ENCODE results near the gene FAM107B. TPM values are rescaled to one million over a fixed set of nuclear protein-coding genes. Genes with fewer than 3 reads are reported as not detected.

Gene FAM107B
- total RNA-seq, 6 donors from 2014 or later = 44.0 to 136 (median 77.0) TPM

DNA sequence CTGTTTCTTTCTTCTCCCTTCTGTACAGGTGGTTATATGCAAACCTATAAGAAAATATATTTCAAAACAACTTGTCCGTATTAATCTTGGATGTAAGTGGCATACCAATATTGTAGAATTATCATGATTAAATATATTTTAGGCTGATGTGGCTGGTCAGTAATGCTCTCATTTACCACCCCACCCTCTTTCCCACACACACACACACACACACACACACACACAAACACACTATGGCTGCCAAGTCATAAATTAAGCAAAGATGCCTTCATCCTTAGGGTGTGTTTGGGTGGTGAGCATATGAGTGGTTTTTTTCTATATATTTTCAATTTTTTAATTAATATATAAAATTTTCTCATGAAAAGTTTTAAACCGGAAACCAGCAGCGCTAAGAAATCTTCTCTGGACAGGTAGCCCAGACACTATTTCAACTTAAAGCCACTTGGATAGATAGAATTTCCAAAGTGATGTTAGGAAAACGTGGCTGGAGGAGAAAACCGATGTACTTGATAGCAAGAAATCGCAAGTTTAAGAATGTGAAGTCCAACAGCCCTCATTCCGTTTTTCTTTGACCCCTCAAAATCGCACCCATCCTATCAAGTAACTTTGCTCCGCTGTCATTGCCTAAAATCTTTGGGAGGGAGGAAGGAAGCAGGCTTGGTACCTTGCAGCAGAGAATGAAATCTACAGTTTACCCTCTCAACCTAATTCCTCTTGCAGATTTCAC, 171.7 kb downstream of the FAM107B start:
- TF ChIP-seq EP300 (IDR thresholded peaks at IDR 0.05) = no peak
- no peak for TF ChIP-seq POLR2AphosphoS5 (IDR thresholded peaks at IDR 0.05)
- no peak for TF ChIP-seq POLR2A (IDR thresholded peaks at IDR 0.05)
- DNase-seq (no peak), ATAC-seq (ENCODE audit: low FRiP score in 2 of 2) (no peak)
- Histone ChIP-seq H3K9me3 (no peaks in the 10 kb centered on the region), H3K4me3 (peak overlapping the region; percentile 27 to 78 (median 65)), H3K4me1 (peaks cover 29 to 37% (median 32%) of the 10 kb centered on the region in 4 donors), H3K27me3 (no peaks in the 10 kb centered on the region), H3K36me3 (peaks cover 0 to 14% (median 2%) of the 10 kb centered on the region in 4 donors), H3K27ac (peak overlapping the region; percentile 54 to 87 (median 72))
- WGBS, 2 donors = 18 to 32% methylated on average over 9 of the region's 9 CpGs

GRCh38 chr10:14601872-14602725, 172.6 kb downstream of the FAM107B start:
- H3K4me3 ChIP-seq = peak overlapping the region in 2 of 4 donors; percentile 62 to 68
- H3K4me1 ChIP-seq = peaks cover 29 to 37% (median 32%) of the 10 kb centered on the region in 4 donors
- H3K27me3 ChIP-seq = no peaks in the 10 kb centered on the region
- H3K9me3 ChIP-seq = no peaks in the 10 kb centered on the region
- WGBS, 2 donors = 26 to 41% methylated on average over 16 of the region's 16 CpGs
- TF ChIP-seq CTCF (IDR thresholded peaks at IDR 0.05) (no peak), POLR2AphosphoS5 (IDR thresholded peaks at IDR 0.05) (peak in 1 of 2 donors; percentile 29), POLR2A (IDR thresholded peaks at IDR 0.05) (peak in 1 of 4 donors; percentile 16)
- ATAC-seq (ENCODE audit: low FRiP score in 2 of 2) (peak; percentile 25 to 72), DNase-seq (peak in 1 of 2 donors; percentile 86)
- H3K27ac ChIP-seq = peak overlapping the region in 3 of 4 donors; percentile 23 to 87 (median 38)
- H3K36me3 ChIP-seq = peaks cover 0 to 14% (median 2%) of the 10 kb centered on the region in 4 donors

DNA sequence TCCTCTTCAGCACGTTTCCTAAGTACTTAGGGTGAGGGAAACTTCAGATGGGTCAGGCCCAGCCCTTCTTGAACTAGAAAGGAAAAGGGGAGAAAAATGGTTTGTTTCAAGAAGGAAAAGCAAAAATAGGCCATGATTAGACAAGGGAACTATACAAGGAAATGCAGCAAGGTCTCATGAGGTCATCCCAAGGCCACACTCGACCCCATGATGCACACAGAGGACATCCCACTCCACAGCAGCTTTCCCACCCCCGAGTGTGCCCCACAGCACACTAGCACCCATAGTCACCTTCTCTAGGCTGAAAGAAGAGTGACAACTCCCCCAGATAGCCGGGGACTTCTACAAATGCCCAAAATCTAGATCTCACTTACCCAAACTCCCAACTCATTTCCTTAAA, 173.4 kb downstream of the FAM107B start:
- Histone ChIP-seq H3K36me3 (peaks cover 0 to 14% (median 2%) of the 10 kb centered on the region in 4 donors), H3K9me3 (no peaks in the 10 kb centered on the region), H3K27ac (peak overlapping the region in 3 of 4 donors; percentile 1 to 87 (median 6)), H3K4me3 (no peak overlapping the region), H3K4me1 (peaks cover 29 to 37% (median 32%) of the 10 kb centered on the region in 4 donors), H3K27me3 (no peaks in the 10 kb centered on the region)
- no peak for TF ChIP-seq CTCF (IDR thresholded peaks at IDR 0.05)
- TF ChIP-seq POLR2AphosphoS5 (IDR thresholded peaks at IDR 0.05) = no peak
- TF ChIP-seq EP300 (IDR thresholded peaks at IDR 0.05) = no peak
- TF ChIP-seq POLR2A (IDR thresholded peaks at IDR 0.05) = no peak
- 63 to 65% methylated on average over 4 of the region's 4 CpGs for WGBS, 2 donors
- DNase-seq (no peak), ATAC-seq (ENCODE audit: low FRiP score in 2 of 2) (no peak)

DNA sequence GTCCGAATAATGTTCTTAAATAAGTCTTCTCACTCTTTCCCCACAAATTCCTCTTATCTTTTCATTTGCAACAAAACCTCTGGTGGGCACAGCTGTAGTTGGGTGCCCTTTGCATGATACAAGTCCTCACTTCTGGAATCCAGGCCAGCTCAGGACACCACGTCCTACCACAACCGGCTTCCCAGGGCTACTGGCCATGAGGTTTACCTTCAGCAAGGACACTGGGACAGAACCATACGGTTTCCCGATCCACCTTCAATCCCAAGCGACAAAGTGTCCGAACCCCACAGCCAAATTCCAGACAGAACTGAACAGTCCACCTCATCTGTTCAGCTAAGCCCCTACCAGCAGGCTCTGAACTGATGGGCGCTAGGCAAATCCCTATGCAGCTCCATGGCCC, 174.6 kb downstream of the FAM107B start:
- no peak for TF ChIP-seq POLR2A (IDR thresholded peaks at IDR 0.05)
- TF ChIP-seq EP300 (IDR thresholded peaks at IDR 0.05) = no peak
- no peak for TF ChIP-seq POLR2AphosphoS5 (IDR thresholded peaks at IDR 0.05)
- no peak for TF ChIP-seq CTCF (IDR thresholded peaks at IDR 0.05)
- DNase-seq (no peak), ATAC-seq (ENCODE audit: low FRiP score in 2 of 2) (no peak)
- H3K4me3 ChIP-seq = no peak overlapping the region
- no peaks in the 10 kb centered on the region for H3K27me3 ChIP-seq
- peaks cover 23 to 30% (median 27%) of the 10 kb centered on the region in 4 donors for H3K4me1 ChIP-seq
- H3K9me3 ChIP-seq = no peaks in the 10 kb centered on the region
- 95 to 96% methylated on average over 5 to 8 of the region's 8 CpGs for WGBS, 2 donors
- H3K27ac ChIP-seq = peak overlapping the region in 1 of 4 donors; percentile 20
- peaks cover 0 to 14% (median 2%) of the 10 kb centered on the region in 4 donors for H3K36me3 ChIP-seq
